H1 (cell line): ENCODE measurements around the gene ACVR2B. TPM values are rescaled to one million over a fixed set of nuclear protein-coding genes. Genes with fewer than 3 reads are reported as not detected.

Experiments used
- CTCF ChIA-PET: fragments of 300-600 bp; sonication (Branson Sonifier 250); formaldehyde crosslinking; loops from one replicate; lab custom pipeline; 2021; ENCODE audit not compliant: partially characterized antibody; lab: Charles Lee
- POLR2A ChIA-PET: fragments of 300-600 bp; sonication (Branson Sonifier 250); formaldehyde crosslinking; loops from one replicate; lab custom pipeline; 2021; ENCODE audit warnings: inconsistent platforms; ENCODE audit not compliant: partially characterized antibody; lab: Charles Lee
- DNase-seq, 2 experiments: peaks; one replicate each; pipeline versions ENCODE4 v3.0.0 to v3.0.0-alpha.2; 2010 to 2022; ENCODE audit warnings: low spot score in 2 of 2, low read depth in 1 of 2, mixed read lengths in 1 of 2
- FAIRE-seq: peaks from 2 replicates; lab custom pipeline; 2011; peaks lifted over from hg19 to GRCh38; lab: Jason Lieb, UNC
- H2AFZ ChIP-seq: 2 replicates; pipeline ENCODE4 v1.8.1; 2012; ENCODE audit warnings: low read length, inconsistent platforms
- H2AK5ac ChIP-seq: 2 replicates; pipeline ENCODE4 v1.6.1; 2013; ENCODE audit warnings: low read depth, low read length
- H2BK120ac ChIP-seq: replicated peaks from 2 replicates; pipeline ENCODE3; 2013; ENCODE audit warnings: low read depth, low read length, inconsistent platforms
- H2BK12ac ChIP-seq: 2 replicates; pipeline ENCODE4 v1.6.1; 2013; ENCODE audit warnings: low read depth, low read length
- H2BK15ac ChIP-seq: 2 replicates; pipeline ENCODE4 v1.6.1; 2013; ENCODE audit warnings: low read length
- H2BK20ac ChIP-seq: 2 replicates; pipeline ENCODE4 v1.6.1; 2013; ENCODE audit warnings: low read length
- H2BK5ac ChIP-seq: 2 replicates; pipeline ENCODE4 v1.6.1; 2013; ENCODE audit warnings: low read depth, low read length
- H3K14ac ChIP-seq: 2 replicates; pipeline ENCODE4 v1.6.1; 2013; ENCODE audit warnings: inconsistent platforms; ENCODE audit not compliant: insufficient read length
- H3K18ac ChIP-seq: 2 replicates; pipeline ENCODE4 v1.6.1; 2013; ENCODE audit warnings: low read length; ENCODE audit errors: extremely low read depth
- H3K23ac ChIP-seq: 2 replicates; pipeline ENCODE4 v1.6.1; 2013; ENCODE audit warnings: inconsistent platforms; ENCODE audit not compliant: insufficient read length
- H3K23me2 ChIP-seq: 2 replicates; pipeline ENCODE4 v1.6.1; 2013; ENCODE audit warnings: low read depth, low read length
- H3K27ac ChIP-seq: 2 replicates; pipeline ENCODE4 v1.6.1; 2011; ENCODE audit warnings: low read depth, low read length, inconsistent platforms
- H3K27me3 ChIP-seq, 4 experiments: replicated peaks in 1 of 4; 1 replicate in 1 of 4; 2 replicates in 3 of 4; pipeline versions ENCODE4 v1.6.1 to v1.8.1; 2011 to 2013; ENCODE audit warnings: low read length in 3 of 4, mild to moderate bottlenecking in 3 of 4, inconsistent platforms in 2 of 4, mixed read lengths in 2 of 4, moderate library complexity in 1 of 4; ENCODE audit not compliant: control insufficient read depth in 3 of 4, insufficient read depth in 3 of 4; ENCODE audit errors: extremely low read depth in 1 of 4
- H3K36me3 ChIP-seq, 4 experiments: 2 replicates each; pipeline versions ENCODE4 v1.6.1 to v1.8.1; 2011 to 2013; ENCODE audit warnings: mild to moderate bottlenecking in 4 of 4, low read length in 3 of 4, moderate library complexity in 2 of 4, control low read depth in 1 of 4, inconsistent platforms in 1 of 4; ENCODE audit not compliant: insufficient read depth in 4 of 4, control insufficient read depth in 2 of 4
- H3K4ac ChIP-seq: replicated peaks from 2 replicates; pipeline ENCODE3; 2013; ENCODE audit warnings: low read length, low read depth, mixed read lengths, inconsistent platforms; ENCODE audit not compliant: insufficient read length
- H3K4me1 ChIP-seq, 4 experiments: replicated peaks in 1 of 4; 1 replicate in 1 of 4; 2 replicates in 3 of 4; pipeline versions ENCODE4 v1.6.1 to v1.8.1; 2011 to 2013; ENCODE audit warnings: low read length in 3 of 4, inconsistent platforms in 2 of 4, mixed read lengths in 1 of 4; ENCODE audit not compliant: insufficient read depth in 4 of 4, control insufficient read depth in 3 of 4
- H3K4me2 ChIP-seq, 2 experiments: 2 replicates each; pipeline versions ENCODE4 v1.6.1 to v1.8.1; 2011 to 2013; ENCODE audit warnings: low read depth in 2 of 2, low read length in 2 of 2, control low read depth in 1 of 2, inconsistent platforms in 1 of 2, mild to moderate bottlenecking in 1 of 2; ENCODE audit not compliant: insufficient read depth in 1 of 2
- H3K4me3 ChIP-seq, 4 experiments: fragments of 200-600, 300-600 bp in 1 of 4; sonication (generic), shearing (Covaris generic), sonication (Bioruptor Twin) in 1 of 4; 2 replicates each; pipeline versions ENCODE4 v1.5.1 to v1.8.1; 2011 to 2016; ENCODE audit warnings: low read length in 4 of 4, low read depth in 3 of 4, control low read depth in 2 of 4, inconsistent platforms in 2 of 4, mild to moderate bottlenecking in 2 of 4, mixed read lengths in 1 of 4, moderate library complexity in 1 of 4; ENCODE audit not compliant: insufficient read depth in 2 of 4; ENCODE audit errors: extremely low read depth in 1 of 4
- H3K56ac ChIP-seq: replicated peaks from 2 replicates; pipeline ENCODE3; 2013; ENCODE audit warnings: low read depth, mild to moderate bottlenecking, mixed read lengths, low read length, inconsistent platforms; ENCODE audit not compliant: insufficient read length
- H3K79me1 ChIP-seq: 2 replicates; pipeline ENCODE4 v1.6.1; 2013; ENCODE audit warnings: low read depth, low read length, control low read depth
- H3K79me2 ChIP-seq, 2 experiments: 2 replicates each; pipeline versions ENCODE4 v1.6.1 to v1.8.1; 2012 to 2013; ENCODE audit warnings: low read length in 2 of 2, mild to moderate bottlenecking in 2 of 2, inconsistent platforms in 1 of 2; ENCODE audit not compliant: insufficient read depth in 2 of 2, control insufficient read depth in 1 of 2
- H3K9ac ChIP-seq, 4 experiments: replicated peaks in 1 of 4; 1 replicate in 1 of 4; 2 replicates in 3 of 4; pipeline versions ENCODE4 v1.6.1 to v1.8.1; 2011 to 2013; ENCODE audit warnings: low read depth in 3 of 4, low read length in 3 of 4, control low read depth in 2 of 4, mild to moderate bottlenecking in 2 of 4, moderate library complexity in 2 of 4, inconsistent platforms in 1 of 4; ENCODE audit errors: extremely low read depth in 1 of 4
- H3K9me3 ChIP-seq, 2 experiments: 2 replicates each; pipeline versions ENCODE4 v1.6.1 to v1.8.1; 2012 to 2013; ENCODE audit warnings: mild to moderate bottlenecking in 2 of 2, moderate library complexity in 2 of 2, control low read depth in 1 of 2, inconsistent platforms in 1 of 2, low read depth in 1 of 2, low read length in 1 of 2, mixed read lengths in 1 of 2; ENCODE audit not compliant: insufficient read depth in 2 of 2
- H4K20me1 ChIP-seq, 2 experiments: replicated peaks in 1 of 2; 2 replicates each; pipeline versions ENCODE3 to v1.8.1; 2011 to 2013; ENCODE audit warnings: inconsistent platforms in 2 of 2, low read length in 2 of 2, mild to moderate bottlenecking in 1 of 2; ENCODE audit not compliant: insufficient read depth in 2 of 2, control insufficient read depth in 1 of 2
- H4K5ac ChIP-seq: 2 replicates; pipeline ENCODE4 v1.6.1; 2013; ENCODE audit warnings: low read length, low read depth, mixed read lengths, inconsistent platforms; ENCODE audit not compliant: insufficient read length
- H4K8ac ChIP-seq: 2 replicates; pipeline ENCODE4 v1.8.0; 2013; ENCODE audit warnings: mild to moderate bottlenecking, moderate library complexity, low read length, inconsistent platforms; ENCODE audit not compliant: insufficient read depth; ENCODE audit errors: extremely low read depth
- H4K91ac ChIP-seq: replicated peaks from 2 replicates; pipeline ENCODE3; 2013; ENCODE audit warnings: low read length, mixed read lengths, inconsistent platforms; ENCODE audit not compliant: insufficient read length
- BACH1 ChIP-seq: IDR thresholded peaks from 2 replicates; pipeline ENCODE4 v1.6.1; 2012; ENCODE audit warnings: low read length, improper control_type of control experiment
- CBX8 ChIP-seq: fragments of 300-800, 300-1000 bp; sonication (generic); IDR thresholded peaks from 2 replicates; pipeline ENCODE4 v1.7.1; 2016; ENCODE audit warnings: low read depth, low read length, borderline replicate concordance
- CEBPB ChIP-seq: IDR thresholded peaks from 2 replicates; pipeline ENCODE4 v1.6.1; 2012; ENCODE audit warnings: low read depth, low read length
- CHD1 ChIP-seq: IDR thresholded peaks from 2 replicates; pipeline ENCODE4 v1.6.1; 2012; ENCODE audit warnings: low read depth, low read length, improper control_type of control experiment
- E2F6 ChIP-seq: IDR thresholded peaks from 2 replicates; pipeline ENCODE4 v1.6.1; 2012; ENCODE audit warnings: inconsistent platforms
- HDAC2 ChIP-seq, 2 experiments: fragments of 300-600 bp in 1 of 2; sonication (generic) in 1 of 2; IDR thresholded peaks; 2 replicates each; pipeline ENCODE4 v1.6.1; 2011 to 2012; ENCODE audit warnings: low read depth in 2 of 2, low read length in 2 of 2, mild to moderate bottlenecking in 2 of 2, moderate library complexity in 2 of 2, borderline replicate concordance in 1 of 2, inconsistent platforms in 1 of 2
- KDM1A ChIP-seq: fragments of 200-600, 300-600 bp; sonication (generic); IDR thresholded peaks from 2 replicates; pipeline ENCODE4 v1.7.1; 2016; ENCODE audit warnings: mild to moderate bottlenecking, low read length, borderline replicate concordance
- RAD21 ChIP-seq, 2 experiments: IDR thresholded peaks in 1 of 2; conservative IDR thresholded peaks in 1 of 2; 2 replicates each; pipeline ENCODE4 v1.6.1; 2011; ENCODE audit warnings: low read depth in 2 of 2, low read length in 2 of 2, improper control_type of control experiment in 1 of 2, inconsistent platforms in 1 of 2, mild to moderate bottlenecking in 1 of 2, moderate library complexity in 1 of 2
- RBBP5 ChIP-seq: IDR thresholded peaks from 2 replicates; pipeline ENCODE4 v1.7.1; 2012; ENCODE audit warnings: low read depth, mild to moderate bottlenecking, inconsistent platforms, low read length, moderate library complexity, borderline replicate concordance
- SUZ12 ChIP-seq: fragments of 200-600 bp; sonication (generic); IDR thresholded peaks from 2 replicates; pipeline ENCODE4 v1.6.1; 2012; ENCODE audit warnings: mild to moderate bottlenecking, inconsistent platforms, low read length, moderate library complexity, mixed read lengths
- TEAD4 ChIP-seq: IDR thresholded peaks from 2 replicates; pipeline ENCODE4 v1.6.1; 2012; ENCODE audit warnings: low read depth, low read length, inconsistent platforms, mixed read lengths
- ZNF274 ChIP-seq: IDR thresholded peaks from 2 replicates; pipeline ENCODE4 v1.7.0; 2012; ENCODE audit warnings: low read length, borderline replicate concordance; ENCODE audit errors: extremely low read depth
- WGBS, 2 experiments: shearing (Covaris generic) in 1 of 2; methylation state at CpG; one replicate each; pipeline versions ENCODE4 v1.1.6 to v1.1.7; 2013 to 2015; ENCODE audit warnings: low lambda C conversion rate in 2 of 2, mixed read lengths in 2 of 2, inconsistent platforms in 1 of 2, low coverage in 1 of 2, missing lambda C conversion rate in 1 of 2; ENCODE audit not compliant: insufficient replicate concordance in 2 of 2, insufficient coverage in 1 of 2, insufficient read length in 1 of 2; ENCODE audit errors: extremely low coverage in 1 of 2, missing lambda C conversion rate in 1 of 2; 5-methylcytosine and 5-hydroxymethylcytosine counted together
- polyA plus RNA-seq, 7 experiments: library from polyadenylated mRNA; depleted of rRNA in 3 of 7; stranded (reverse) in 5 of 7; unstranded in 2 of 7; fragments of >200 nt in 5 of 7; fragments of 200-250 nt in 2 of 7; gene quantifications; 1 replicate in 5 of 7; 2 replicates in 1 of 7; 4 replicates in 1 of 7; pipeline versions ENCODE4 v1.2.1 to v1.2.3, GENCODE V29; 2011 to 2013; ENCODE audit warnings: missing spikeins in 2 of 7, mixed read lengths in 2 of 7
- total RNA-seq: library from RNA; stranded (reverse); fragmentation: NEBNext Ultra II Directional; extraction: Animal tissue kit (Norgen Biotek cat#: 25700); gene quantifications from 2 replicates; pipeline ENCODE4 v1.2.1, GENCODE V29; 2021

ACVR2B gene
- total and polyA plus RNA-seq, 2 of the 8 experiments (the other 6 are each of a cell fraction or from before 2014, with no cell fraction given), result 24.7 to 109 TPM

DNA sequence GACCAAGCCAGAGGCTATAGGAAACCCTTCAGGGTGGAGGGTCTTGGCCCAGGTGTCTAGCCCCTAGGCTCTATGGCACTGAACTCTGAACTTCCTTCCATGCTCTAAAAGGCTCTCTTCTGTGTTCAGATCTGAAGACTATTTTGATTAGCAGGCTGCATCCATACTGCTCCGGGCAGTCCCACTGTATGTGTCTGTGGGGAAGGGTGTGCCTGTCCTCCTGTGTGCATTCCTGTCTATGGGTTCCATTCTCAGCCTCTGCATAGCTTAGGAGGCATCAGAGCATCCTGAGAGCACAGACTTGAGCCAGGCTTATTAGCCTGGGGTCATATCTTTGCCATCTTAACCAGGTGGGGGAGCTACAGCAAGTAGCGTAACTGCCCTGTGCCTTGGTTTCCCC is 80.5 kb downstream of the ACVR2B start:
- Histone ChIP-seq H3K4me1 (peaks cover 0 to 15% (median 8%) of the 10 kb centered on the region in 4 experiments; a peak in 6 of 7 replicates), H2BK120ac (no peak overlapping the region), H2BK15ac (no peak overlapping the region), H3K4me2 (no peak overlapping the region), H2AFZ (no peak overlapping the region), H3K36me3 (no peaks in the 10 kb centered on the region), H3K79me2 (no peaks in the 10 kb centered on the region), H3K4ac (no peak overlapping the region), H3K27me3 (no peaks in the 10 kb centered on the region), H3K79me1 (no peaks in the 10 kb centered on the region), H3K9me3 (peaks cover 4 to 11% of the 10 kb centered on the region in 2 experiments; a peak in 3 of 4 replicates), H3K23me2 (no peaks in the 10 kb centered on the region), H2BK12ac (no peak overlapping the region), H3K56ac (no peak overlapping the region), H3K27ac (no peak overlapping the region), H3K14ac (no peak overlapping the region), H3K4me3 (no peak overlapping the region), H2BK5ac (no peak overlapping the region), H3K9ac (no peak overlapping the region), H3K23ac (no peak overlapping the region), H4K91ac (no peak overlapping the region), H2BK20ac (no peak overlapping the region), H2AK5ac (no peak overlapping the region), H4K8ac (no peak overlapping the region), H4K5ac (no peak overlapping the region), H4K20me1 (no peaks in the 10 kb centered on the region), H3K18ac (no peak overlapping the region)
- FAIRE-seq, result no peak
- peak in 1 of 2 experiments; percentile 27 for DNase-seq
- CTCF ChIA-PET, result interaction anchor here (0.6 to 1.5 kb wide), 10 partner anchors 10 to 128 kb away, joined by 3 to 5 read pairs (median 4); no protein-coding TSS in a partner anchor
- POLR2A ChIA-PET, result interaction anchor here (1.4 to 1.5 kb wide), 2 partner anchors 9 to 10 kb away, joined by 3 read pairs; no protein-coding TSS in a partner anchor
- 90% methylated on average over 2 of the region's 2 CpGs; no CpG with 5 or more reads in 1 of the 2 experiments for WGBS, 2 experiments
- TF ChIP-seq E2F6 (no peak), CHD1 (no peak), BACH1 (no peak), CBX8 (no peak), RAD21 (IDR thresholded peaks at IDR 0.05 in 1 of 2, conservative IDR thresholded peaks at IDR 0.05 in 1 of 2; ENCODE audit: low read depth in 2 of 2, low read length in 2 of 2) (no peak), RBBP5 (no peak), TEAD4 (no peak), SUZ12 (no peak), KDM1A (no peak), CEBPB (no peak), ZNF274 (no peak), HDAC2 (IDR thresholded peaks at IDR 0.05; ENCODE audit: borderline replicate concordance in 1 of 2, low read depth in 2 of 2, low read length in 2 of 2) (no peak)
